GM18517 (cell line): ENCODE data around the gene TMEM19.
A peak's percentile ranks its signal among the peaks of the same experiment; 100 is the strongest.

Experiments
- ATAC-seq: cut with Tn5 transposase; IDR thresholded peaks from one replicate; pipeline ENCODE4 v1.9.1; 2021; ENCODE audit warnings: mild to moderate bottlenecking, moderate library complexity; ENCODE audit not compliant: unreplicated experiment

The TMEM19 gene

GRCh38 chr12:71708658-71709057, 22.8 kb downstream of the TMEM19 start:
- ATAC-seq: no peak

- ATAC-seq: no peak
Measured at GRCh38 chr12:71710276-71711125, 24.6 kb downstream of the TMEM19 start.

- no peak for ATAC-seq
Measured at GRCh38 chr12:71718611-71719010, 32.7 kb downstream of the TMEM19 start.

GRCh38 chr12:71719647-71720370, 33.9 kb downstream of the TMEM19 start:
- no peak for ATAC-seq

GRCh38 chr12:71721783-71722505, 36.1 kb downstream of the TMEM19 start:
- no peak for ATAC-seq

GRCh38 chr12:71725011-71725410, 39.1 kb downstream of the TMEM19 start:
- no peak for ATAC-seq

GRCh38 chr12:71726548-71726947, 40.7 kb downstream of the TMEM19 start:
- no peak for ATAC-seq

GRCh38 chr12:71727958-71728357, 42.1 kb downstream of the TMEM19 start:
- ATAC-seq: no peak

GRCh38 chr12:71730936-71731335, 45.1 kb downstream of the TMEM19 start:
- ATAC-seq: no peak

GRCh38 chr12:71731439-71732356, 45.8 kb downstream of the TMEM19 start:
- ATAC-seq: no peak

- no peak for ATAC-seq
Measured at GRCh38 chr12:71732357-71732712, 46.5 kb downstream of the TMEM19 start.

- no peak for ATAC-seq
Measured at GRCh38 chr12:71737197-71737596, 51.3 kb downstream of the TMEM19 start.

- no peak for ATAC-seq
Measured at GRCh38 chr12:71742998-71743397, 57.1 kb downstream of the TMEM19 start.

- ATAC-seq: no peak
Measured at GRCh38 chr12:71744522-71745300, 58.8 kb downstream of the TMEM19 start.

- peak; percentile 90 for ATAC-seq
Measured at GRCh38 chr12:71746974-71747611, 61.2 kb downstream of the TMEM19 start.

- no peak for ATAC-seq
Measured at GRCh38 chr12:71748081-71748850, 62.4 kb downstream of the TMEM19 start.

- ATAC-seq: no peak
Measured at GRCh38 chr12:71749666-71750065, 63.8 kb downstream of the TMEM19 start.

GRCh38 chr12:71752891-71753290, 67.0 kb downstream of the TMEM19 start:
- ATAC-seq: no peak
